ENCODE measurements around the gene UNC5A. TPM values are rescaled to one million over a fixed set of nuclear protein-coding genes. Genes with fewer than 3 reads are reported as not detected.

The UNC5A gene
- not detected in 2 replicates for total RNA-seq (2011; cell fraction: chromatin; rRNA removed; ENCODE audit: low replicate concordance)
- total RNA-seq (2011; cell fraction: nucleolus; rRNA removed), result not detected in 2 replicates
- total RNA-seq (2011; cell fraction: nucleoplasm; rRNA removed), result not detected in 2 replicates
- total RNA-seq (2014; rRNA removed) (not detected in 2 replicates), total RNA-seq (2014; rRNA removed; fragmentation: Illumina TruSeq; extraction: Trizol) (not detected in 2 replicates), total RNA-seq (2015; rRNA removed; fragmentation: Illumina TruSeq; extraction: Trizol) (not detected in 2 replicates), total RNA-seq (2021) (not detected in 2 replicates), polyA plus RNA-seq (2011; rRNA removed) (not detected in 2 replicates), polyA plus RNA-seq (2014; fragmentation: Illumina TruSeq; extraction: Trizol) (not detected in 2 replicates), polyA plus RNA-seq (2014; fragmentation: Nextera tagmentation; extraction: Ambion mirVana) (not detected), polyA plus RNA-seq (2014; rRNA removed) (not detected in 2 replicates), polyA minus RNA-seq (2011; rRNA and poly(A)+ RNA removed) (not detected in 2 replicates), Bru-seq, nascent RNA (percentile 6 among the genes with signal in this experiment), BruChase-seq, experiment 1, labeled RNA remaining after a 2-hour chase (percentile 3 among the genes with signal in this experiment), BruChase-seq, experiment 2, labeled RNA remaining after a 6-hour chase (percentile 3 among the genes with signal in this experiment)
- polyA plus RNA-seq (2011; cell fraction: cytosol; rRNA removed), result 0.03 TPM in 1 of 2 replicates, not detected in the other
- polyA plus RNA-seq (2011; cell fraction: nucleus; rRNA removed), result not detected in 2 replicates
- 0.06 TPM in 1 of 2 replicates, not detected in the other for polyA plus RNA-seq (2012)
- polyA minus RNA-seq (2011; cell fraction: cytosol; rRNA and poly(A)+ RNA removed), result not detected in 2 replicates
- polyA minus RNA-seq (2011; cell fraction: nucleus; rRNA and poly(A)+ RNA removed), result not detected in 2 replicates
- long read RNA-seq, experiment 1, result 0 reads
- long read RNA-seq, experiment 2, result 0 reads
- long read RNA-seq, experiment 3, result 0 reads

GRCh38 chr5:176810081-176810597 lies at the start of gene UNC5A:
Gene UNC5A, plus strand, starts transcription at chr5:176810559. Its CDS starts 192 bp downstream, at chr5:176810751.
- no peak within 1 kb of the TSS for H2AFZ ChIP-seq (ENCODE audit: low read depth, low read length)
- no peaks in the 10 kb centered on the region for H3K9me1 ChIP-seq (ENCODE audit: control insufficient read depth, insufficient read depth, low read length)
- intact Hi-C loops (cut with micrococcal nuclease) (no loop called here), in situ Hi-C loops (cut with MboI) (no loop called here)
- peaks cover 31% of the 10 kb centered on the region for H4K20me1 ChIP-seq (replicated peaks; ENCODE audit: control insufficient read depth, insufficient read depth, low read length)
- FAIRE-seq (no peak), ATAC-seq (peak; percentile 80), DNase-seq (ENCODE audit: extremely low read depth in 1 of 4, low spot score in 3 of 4) (peak; percentile 72 to 93 (median 88))
- no peak within 1 kb of the TSS for H3K27ac ChIP-seq (ENCODE audit: extremely low read depth, low read depth, low read length)
- no peaks in the 10 kb centered on the region for H3K36me3 ChIP-seq (ENCODE audit: control insufficient read depth, insufficient read depth, low read length)
- H3K27me3 ChIP-seq (ENCODE audit: control insufficient read depth in 2 of 2, insufficient read depth in 2 of 2, low read length in 2 of 2), result peaks cover 24 to 73% of the 10 kb centered on the region in 2 experiments; a peak in 4 of 5 replicates
- H3K4me1 ChIP-seq (replicated peaks in 1 of 2; ENCODE audit: control insufficient read depth in 2 of 2, insufficient read depth in 2 of 2, low read length in 2 of 2), result peaks cover 0 to 31% of the 10 kb centered on the region in 2 experiments; a peak in 2 of 5 replicates
- no TSS peak for BruUV-seq (replicated peaks)
- H3K79me2 ChIP-seq (ENCODE audit: control insufficient read depth, insufficient read depth, low read length), result no peaks in the 10 kb centered on the region
- ChIA-PET POLR2A (no interaction called here), CTCF (ENCODE audit: low intra/inter-chr PET ratio) (no interaction called here)
- H3K9me3 ChIP-seq (replicated peaks; ENCODE audit: control insufficient read depth, insufficient read depth, low read depth, low read length), result no peaks in the 10 kb centered on the region
- peak within 1 kb of the TSS in 1 of 2 experiments; percentile 58; a peak in 1 of 4 replicates for H3K9ac ChIP-seq (ENCODE audit: insufficient read depth in 1 of 2, low read depth in 2 of 2, low read length in 2 of 2)
- H3K4me3 ChIP-seq, result 0 out of 2 replicates have a peak within 1 kb of the TSS, but pooled peaks have one; percentile 11
- H3K4me2 ChIP-seq (ENCODE audit: insufficient read depth, low read length), result peak within 1 kb of the TSS; percentile 25
- 0% methylated on average over 14 of the region's 65 CpGs for WGBS (ENCODE audit: insufficient coverage, low coverage, missing lambda C conversion rate)
- TF ChIP-seq E2F6 (IDR thresholded peaks at IDR 0.05; ENCODE audit: borderline replicate concordance in 1 of 2, extremely low read depth in 1 of 2, insufficient read depth in 1 of 2, insufficient read length in 1 of 2, low read depth in 1 of 2, low read length in 1 of 2, poor library complexity in 1 of 2, severe bottlenecking in 1 of 2) (peak in 1 of 2 experiments; percentile 63), STAT6 (CRISPR knock-in tag; IDR thresholded peaks at IDR 0.05) (no peak), SMAD4 (CRISPR knock-in tag; conservative IDR thresholded peaks at IDR 0.05) (0 out of 2 replicates have a peak, but pooled peaks have one; percentile 22), VEZF1 (CRISPR knock-in tag; IDR thresholded peaks at IDR 0.05) (peak; percentile 83), MAZ (CRISPR knock-in tag; conservative IDR thresholded peaks at IDR 0.05 in 1 of 2, IDR thresholded peaks at IDR 0.05 in 1 of 2) (peak; percentile 63 to 89), ZNF511 (CRISPR knock-in tag; IDR thresholded peaks at IDR 0.05) (no peak), E2F1 (CRISPR knock-in tag; IDR thresholded peaks at IDR 0.05) (no peak), CXXC5 (CRISPR knock-in tag; IDR thresholded peaks at IDR 0.05) (peak; percentile 50; the same call in 1 of the 2 replicates)
